Measurements from ENCODE around the gene UCHL5. TPM values are rescaled to one million over a fixed set of nuclear protein-coding genes. Genes with fewer than 3 reads are reported as not detected.

The UCHL5 gene
- total and polyA plus RNA-seq, 2 of the 13 experiments (the other 11 are each of a cell fraction or from before 2014, with no cell fraction given): 18.2 to 44.1 TPM

DNA sequence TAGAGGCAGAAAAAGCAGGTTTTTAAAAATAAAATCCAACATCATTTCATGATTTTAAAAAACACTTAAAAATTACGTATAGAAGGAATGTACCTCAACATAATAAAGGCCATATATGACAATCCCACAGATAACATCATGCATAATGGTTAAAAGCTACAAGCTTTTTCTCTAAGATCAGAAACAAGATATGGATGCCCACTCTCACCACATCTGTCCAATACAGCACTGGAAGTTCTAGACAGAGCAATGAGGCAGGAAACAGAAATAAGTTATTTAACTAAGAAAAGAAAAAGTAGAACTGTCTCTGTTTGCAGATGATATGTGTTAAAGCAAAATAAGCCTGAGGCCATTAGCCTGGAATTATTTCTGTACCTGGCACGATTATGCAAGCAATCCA lies 96.3 kb downstream of the UCHL5 start:
- WGBS (ENCODE audit: low lambda C conversion rate): 40% methylated on average over 2 of the region's 2 CpGs
- no peak for FAIRE-seq
- POLR2A ChIA-PET: no interaction called here

More for the DNA sequence above, 96.3 kb downstream of the UCHL5 start:
- DNase-seq (ENCODE audit: low spot score) (no peak), ATAC-seq (no peak)
- H3K36me3 ChIP-seq (replicated peaks in 1 of 2; ENCODE audit: control insufficient read depth in 1 of 2, insufficient read depth in 2 of 2, low read length in 2 of 2): no peaks in the 10 kb centered on the region
- H3K27me3 ChIP-seq (ENCODE audit: control insufficient read depth in 1 of 2, insufficient read depth in 2 of 2, low read length in 2 of 2): no peaks in the 10 kb centered on the region; a peak in 1 of 5 replicates
- H3K27ac ChIP-seq (ENCODE audit: extremely low read length, insufficient read depth, low read length): no peak overlapping the region
- no peak overlapping the region for H3K4me3 ChIP-seq (replicated peaks in 1 of 3; ENCODE audit: insufficient read depth in 1 of 3, low read depth in 2 of 3, low read length in 3 of 3)
- H2AFZ ChIP-seq (ENCODE audit: low read length): no peak overlapping the region
- H3K4me2 ChIP-seq (ENCODE audit: low read depth, low read length): no peak overlapping the region
- CTCF ChIA-PET (ENCODE audit: low intra/inter-chr PET ratio, low total read pairs): no interaction called here
- no TSS peak for BruUV-seq (replicated peaks)
- no peaks in the 10 kb centered on the region for H3K79me2 ChIP-seq (ENCODE audit: insufficient read depth, low read length)
- H3K9me3 ChIP-seq (ENCODE audit: low read length): no peaks in the 10 kb centered on the region
- intact Hi-C loops (cut with micrococcal nuclease; ENCODE audit: unreplicated experiment): no loop called here
- no peaks in the 10 kb centered on the region for H3K4me1 ChIP-seq (ENCODE audit: insufficient read depth, low read length)
- in situ Hi-C loops (cut with HindIII; ENCODE audit: extremely low pct_ligation_motif_present, low pct_unique_long_range_greater_than_20kb): no loop called here
- no peak for TF ChIP-seq ZNF788 (CRISPR knock-in tag; IDR thresholded peaks at IDR 0.05; ENCODE audit: borderline replicate concordance)
- no peak for TF ChIP-seq REL (CRISPR knock-in tag; conservative IDR thresholded peaks at IDR 0.05)
- TF ChIP-seq ZNF124 (CRISPR knock-in tag; IDR thresholded peaks at IDR 0.05): no peak
- TF ChIP-seq, protein P1, sequence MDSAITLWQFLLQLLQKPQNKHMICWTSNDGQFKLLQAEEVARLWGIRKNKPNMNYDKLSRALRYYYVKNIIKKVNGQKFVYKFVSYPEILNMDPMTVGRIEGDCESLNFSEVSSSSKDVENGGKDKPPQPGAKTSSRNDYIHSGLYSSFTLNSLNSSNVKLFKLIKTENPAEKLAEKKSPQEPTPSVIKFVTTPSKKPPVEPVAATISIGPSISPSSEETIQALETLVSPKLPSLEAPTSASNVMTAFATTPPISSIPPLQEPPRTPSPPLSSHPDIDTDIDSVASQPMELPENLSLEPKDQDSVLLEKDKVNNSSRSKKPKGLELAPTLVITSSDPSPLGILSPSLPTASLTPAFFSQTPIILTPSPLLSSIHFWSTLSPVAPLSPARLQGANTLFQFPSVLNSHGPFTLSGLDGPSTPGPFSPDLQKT (CRISPR knock-in tag; IDR thresholded peaks at IDR 0.05; ENCODE audit: borderline replicate concordance): no peak
- TF ChIP-seq ZBTB7B (CRISPR knock-in tag; IDR thresholded peaks at IDR 0.05): no peak
- no peak for TF ChIP-seq ZNF333 (CRISPR knock-in tag; IDR thresholded peaks at IDR 0.05; ENCODE audit: borderline replicate concordance)
- no peak for TF ChIP-seq ZBTB8A (CRISPR knock-in tag; IDR thresholded peaks at IDR 0.05; ENCODE audit: borderline replicate concordance, low read depth)
- no peak for TF ChIP-seq MIER2 (CRISPR knock-in tag; IDR thresholded peaks at IDR 0.05)
- no peak for TF ChIP-seq MAX (IDR thresholded peaks at IDR 0.05)
- TF ChIP-seq TBX2 (CRISPR knock-in tag; IDR thresholded peaks at IDR 0.05; ENCODE audit: borderline replicate concordance): no peak
- TF ChIP-seq SMAD3 (CRISPR knock-in tag; IDR thresholded peaks at IDR 0.05): no peak
- no peak for TF ChIP-seq ZNF780A (CRISPR knock-in tag; IDR thresholded peaks at IDR 0.05)
- H3K9ac ChIP-seq (ENCODE audit: insufficient read depth, low read depth, low read length): no peak overlapping the region
- H4K20me1 ChIP-seq (ENCODE audit: insufficient read depth, low read length): no peaks in the 10 kb centered on the region

Small RNA genes lying within 50 kb of the gene (small RNA-seq; reads per million reads assigned to genes)
- 0 to 7.7 (median 0) reads per million in 3 experiments for gene SCARNA18B (ENCODE audit: insufficient read depth in 2 of 3, insufficient read length in 3 of 3, low read depth in 2 of 3, low replicate concordance in 1 of 3)

Other genes with a start within 250 kb of the UCHL5 start
- 53.7 and 90.0 TPM in 2 replicates for gene RO60, start 252 bp upstream of the UCHL5 start, total RNA-seq (2016; rRNA removed; fragmentation: Illumina TruSeq; extraction: Trizol)
- 14.5 and 20.3 TPM in 2 replicates for gene RO60, start 252 bp upstream of the UCHL5 start, polyA plus RNA-seq (2011; rRNA removed)
- gene GLRX2, start 46.1 kb upstream of the UCHL5 start, total RNA-seq (2016; rRNA removed; fragmentation: Illumina TruSeq; extraction: Trizol): 39.0 and 42.1 TPM in 2 replicates
- 11.8 and 11.9 TPM in 2 replicates for gene GLRX2, start 46.1 kb upstream of the UCHL5 start, polyA plus RNA-seq (2011; rRNA removed)
- 26.3 and 38.3 TPM in 2 replicates for gene CDC73, start 62.7 kb upstream of the UCHL5 start, total RNA-seq (2016; rRNA removed; fragmentation: Illumina TruSeq; extraction: Trizol)
- 17.8 and 20.2 TPM in 2 replicates for gene CDC73, start 62.7 kb upstream of the UCHL5 start, polyA plus RNA-seq (2011; rRNA removed)
- not detected in 2 replicates for gene B3GALT2, start 127.3 kb upstream of the UCHL5 start, total RNA-seq (2016; rRNA removed; fragmentation: Illumina TruSeq; extraction: Trizol)
- not detected in 2 replicates for gene B3GALT2, start 127.3 kb upstream of the UCHL5 start, polyA plus RNA-seq (2011; rRNA removed)

All from HepG2 (cell line).